H1 (cell line): Measurements from ENCODE around the gene ACY1. TPM values are rescaled to one million over a fixed set of nuclear protein-coding genes. Genes with fewer than 3 reads are reported as not detected.

Experiments used
- CTCF ChIA-PET: fragments of 300-600 bp; sonication (Branson Sonifier 250); formaldehyde crosslinking; loops from one replicate; lab custom pipeline; 2021; ENCODE audit not compliant: partially characterized antibody; lab: Charles Lee
- POLR2A ChIA-PET: fragments of 300-600 bp; sonication (Branson Sonifier 250); formaldehyde crosslinking; loops from one replicate; lab custom pipeline; 2021; ENCODE audit warnings: inconsistent platforms; ENCODE audit not compliant: partially characterized antibody; lab: Charles Lee
- DNase-seq, 2 experiments: peaks; one replicate each; pipeline versions ENCODE4 v3.0.0 to v3.0.0-alpha.2; 2010 to 2022; ENCODE audit warnings: low spot score in 2 of 2, low read depth in 1 of 2, mixed read lengths in 1 of 2
- FAIRE-seq: peaks from 2 replicates; lab custom pipeline; 2011; peaks lifted over from hg19 to GRCh38; lab: Jason Lieb, UNC
- H2AFZ ChIP-seq: 2 replicates; pipeline ENCODE4 v1.8.1; 2012; ENCODE audit warnings: low read length, inconsistent platforms
- H2AK5ac ChIP-seq: 2 replicates; pipeline ENCODE4 v1.6.1; 2013; ENCODE audit warnings: low read depth, low read length
- H2BK120ac ChIP-seq: replicated peaks from 2 replicates; pipeline ENCODE3; 2013; ENCODE audit warnings: low read depth, low read length, inconsistent platforms
- H2BK12ac ChIP-seq: 2 replicates; pipeline ENCODE4 v1.6.1; 2013; ENCODE audit warnings: low read depth, low read length
- H2BK15ac ChIP-seq: 2 replicates; pipeline ENCODE4 v1.6.1; 2013; ENCODE audit warnings: low read length
- H2BK20ac ChIP-seq: 2 replicates; pipeline ENCODE4 v1.6.1; 2013; ENCODE audit warnings: low read length
- H2BK5ac ChIP-seq: 2 replicates; pipeline ENCODE4 v1.6.1; 2013; ENCODE audit warnings: low read depth, low read length
- H3K14ac ChIP-seq: 2 replicates; pipeline ENCODE4 v1.6.1; 2013; ENCODE audit warnings: inconsistent platforms; ENCODE audit not compliant: insufficient read length
- H3K18ac ChIP-seq: 2 replicates; pipeline ENCODE4 v1.6.1; 2013; ENCODE audit warnings: low read length; ENCODE audit errors: extremely low read depth
- H3K23ac ChIP-seq: 2 replicates; pipeline ENCODE4 v1.6.1; 2013; ENCODE audit warnings: inconsistent platforms; ENCODE audit not compliant: insufficient read length
- H3K23me2 ChIP-seq: 2 replicates; pipeline ENCODE4 v1.6.1; 2013; ENCODE audit warnings: low read depth, low read length
- H3K27ac ChIP-seq: 2 replicates; pipeline ENCODE4 v1.6.1; 2011; ENCODE audit warnings: low read depth, low read length, inconsistent platforms
- H3K27me3 ChIP-seq, 4 experiments: replicated peaks in 1 of 4; 1 replicate in 1 of 4; 2 replicates in 3 of 4; pipeline versions ENCODE4 v1.6.1 to v1.8.1; 2011 to 2013; ENCODE audit warnings: low read length in 3 of 4, mild to moderate bottlenecking in 3 of 4, inconsistent platforms in 2 of 4, mixed read lengths in 2 of 4, moderate library complexity in 1 of 4; ENCODE audit not compliant: control insufficient read depth in 3 of 4, insufficient read depth in 3 of 4; ENCODE audit errors: extremely low read depth in 1 of 4
- H3K36me3 ChIP-seq, 4 experiments: 2 replicates each; pipeline versions ENCODE4 v1.6.1 to v1.8.1; 2011 to 2013; ENCODE audit warnings: mild to moderate bottlenecking in 4 of 4, low read length in 3 of 4, moderate library complexity in 2 of 4, control low read depth in 1 of 4, inconsistent platforms in 1 of 4; ENCODE audit not compliant: insufficient read depth in 4 of 4, control insufficient read depth in 2 of 4
- H3K4ac ChIP-seq: replicated peaks from 2 replicates; pipeline ENCODE3; 2013; ENCODE audit warnings: low read length, low read depth, mixed read lengths, inconsistent platforms; ENCODE audit not compliant: insufficient read length
- H3K4me1 ChIP-seq, 4 experiments: replicated peaks in 1 of 4; 1 replicate in 1 of 4; 2 replicates in 3 of 4; pipeline versions ENCODE4 v1.6.1 to v1.8.1; 2011 to 2013; ENCODE audit warnings: low read length in 3 of 4, inconsistent platforms in 2 of 4, mixed read lengths in 1 of 4; ENCODE audit not compliant: insufficient read depth in 4 of 4, control insufficient read depth in 3 of 4
- H3K4me2 ChIP-seq, 2 experiments: 2 replicates each; pipeline versions ENCODE4 v1.6.1 to v1.8.1; 2011 to 2013; ENCODE audit warnings: low read depth in 2 of 2, low read length in 2 of 2, control low read depth in 1 of 2, inconsistent platforms in 1 of 2, mild to moderate bottlenecking in 1 of 2; ENCODE audit not compliant: insufficient read depth in 1 of 2
- H3K4me3 ChIP-seq, 4 experiments: fragments of 200-600, 300-600 bp in 1 of 4; sonication (generic), shearing (Covaris generic), sonication (Bioruptor Twin) in 1 of 4; 2 replicates each; pipeline versions ENCODE4 v1.5.1 to v1.8.1; 2011 to 2016; ENCODE audit warnings: low read length in 4 of 4, low read depth in 3 of 4, control low read depth in 2 of 4, inconsistent platforms in 2 of 4, mild to moderate bottlenecking in 2 of 4, mixed read lengths in 1 of 4, moderate library complexity in 1 of 4; ENCODE audit not compliant: insufficient read depth in 2 of 4; ENCODE audit errors: extremely low read depth in 1 of 4
- H3K56ac ChIP-seq: replicated peaks from 2 replicates; pipeline ENCODE3; 2013; ENCODE audit warnings: low read depth, mild to moderate bottlenecking, mixed read lengths, low read length, inconsistent platforms; ENCODE audit not compliant: insufficient read length
- H3K79me1 ChIP-seq: 2 replicates; pipeline ENCODE4 v1.6.1; 2013; ENCODE audit warnings: low read depth, low read length, control low read depth
- H3K79me2 ChIP-seq, 2 experiments: 2 replicates each; pipeline versions ENCODE4 v1.6.1 to v1.8.1; 2012 to 2013; ENCODE audit warnings: low read length in 2 of 2, mild to moderate bottlenecking in 2 of 2, inconsistent platforms in 1 of 2; ENCODE audit not compliant: insufficient read depth in 2 of 2, control insufficient read depth in 1 of 2
- H3K9ac ChIP-seq, 4 experiments: replicated peaks in 1 of 4; 1 replicate in 1 of 4; 2 replicates in 3 of 4; pipeline versions ENCODE4 v1.6.1 to v1.8.1; 2011 to 2013; ENCODE audit warnings: low read depth in 3 of 4, low read length in 3 of 4, control low read depth in 2 of 4, mild to moderate bottlenecking in 2 of 4, moderate library complexity in 2 of 4, inconsistent platforms in 1 of 4; ENCODE audit errors: extremely low read depth in 1 of 4
- H3K9me3 ChIP-seq, 2 experiments: 2 replicates each; pipeline versions ENCODE4 v1.6.1 to v1.8.1; 2012 to 2013; ENCODE audit warnings: mild to moderate bottlenecking in 2 of 2, moderate library complexity in 2 of 2, control low read depth in 1 of 2, inconsistent platforms in 1 of 2, low read depth in 1 of 2, low read length in 1 of 2, mixed read lengths in 1 of 2; ENCODE audit not compliant: insufficient read depth in 2 of 2
- H4K20me1 ChIP-seq, 2 experiments: replicated peaks in 1 of 2; 2 replicates each; pipeline versions ENCODE3 to v1.8.1; 2011 to 2013; ENCODE audit warnings: inconsistent platforms in 2 of 2, low read length in 2 of 2, mild to moderate bottlenecking in 1 of 2; ENCODE audit not compliant: insufficient read depth in 2 of 2, control insufficient read depth in 1 of 2
- H4K5ac ChIP-seq: 2 replicates; pipeline ENCODE4 v1.6.1; 2013; ENCODE audit warnings: low read length, low read depth, mixed read lengths, inconsistent platforms; ENCODE audit not compliant: insufficient read length
- H4K8ac ChIP-seq: 2 replicates; pipeline ENCODE4 v1.8.0; 2013; ENCODE audit warnings: mild to moderate bottlenecking, moderate library complexity, low read length, inconsistent platforms; ENCODE audit not compliant: insufficient read depth; ENCODE audit errors: extremely low read depth
- H4K91ac ChIP-seq: replicated peaks from 2 replicates; pipeline ENCODE3; 2013; ENCODE audit warnings: low read length, mixed read lengths, inconsistent platforms; ENCODE audit not compliant: insufficient read length
- ASH2L ChIP-seq: fragments of 200-600, 300-600 bp; sonication (generic); IDR thresholded peaks from one replicate; pipeline ENCODE4 v1.7.1; 2017; ENCODE audit warnings: low read length
- CBX5 ChIP-seq: fragments of 300-800, 300-1000 bp; sonication (generic); IDR thresholded peaks from 2 replicates; pipeline ENCODE4 v1.7.1; 2016; ENCODE audit warnings: antibody characterized with exemption, low read length, low read depth
- GABPA ChIP-seq: IDR thresholded peaks from 2 replicates; pipeline ENCODE4 v1.6.1; 2011; ENCODE audit warnings: mild to moderate bottlenecking, low read length, moderate library complexity, borderline replicate concordance; ENCODE audit not compliant: insufficient read depth
- GTF2F1 ChIP-seq: IDR thresholded peaks from 2 replicates; pipeline ENCODE4 v1.6.1; 2012; ENCODE audit warnings: low read depth, low read length, improper control_type of control experiment, borderline replicate concordance
- NANOG ChIP-seq: IDR thresholded peaks from 2 replicates; pipeline ENCODE4 v1.6.1; 2011; ENCODE audit warnings: low read length, low read depth, mild to moderate bottlenecking, inconsistent platforms; ENCODE audit not compliant: insufficient read depth, poor library complexity, severe bottlenecking
- RAD21 ChIP-seq, 2 experiments: IDR thresholded peaks in 1 of 2; conservative IDR thresholded peaks in 1 of 2; 2 replicates each; pipeline ENCODE4 v1.6.1; 2011; ENCODE audit warnings: low read depth in 2 of 2, low read length in 2 of 2, improper control_type of control experiment in 1 of 2, inconsistent platforms in 1 of 2, mild to moderate bottlenecking in 1 of 2, moderate library complexity in 1 of 2
- YY1 ChIP-seq: IDR thresholded peaks from 2 replicates; pipeline ENCODE4 v1.6.1; 2011; ENCODE audit warnings: low read depth, mild to moderate bottlenecking, low read length
- WGBS, 2 experiments: shearing (Covaris generic) in 1 of 2; methylation state at CpG; one replicate each; pipeline versions ENCODE4 v1.1.6 to v1.1.7; 2013 to 2015; ENCODE audit warnings: low lambda C conversion rate in 2 of 2, mixed read lengths in 2 of 2, inconsistent platforms in 1 of 2, low coverage in 1 of 2, missing lambda C conversion rate in 1 of 2; ENCODE audit not compliant: insufficient replicate concordance in 2 of 2, insufficient coverage in 1 of 2, insufficient read length in 1 of 2; ENCODE audit errors: extremely low coverage in 1 of 2, missing lambda C conversion rate in 1 of 2; 5-methylcytosine and 5-hydroxymethylcytosine counted together
- polyA plus RNA-seq, 7 experiments: library from polyadenylated mRNA; depleted of rRNA in 3 of 7; stranded (reverse) in 5 of 7; unstranded in 2 of 7; fragments of >200 nt in 5 of 7; fragments of 200-250 nt in 2 of 7; gene quantifications; 1 replicate in 5 of 7; 2 replicates in 1 of 7; 4 replicates in 1 of 7; pipeline versions ENCODE4 v1.2.1 to v1.2.3, GENCODE V29; 2011 to 2013; ENCODE audit warnings: missing spikeins in 2 of 7, mixed read lengths in 2 of 7
- total RNA-seq: library from RNA; stranded (reverse); fragmentation: NEBNext Ultra II Directional; extraction: Animal tissue kit (Norgen Biotek cat#: 25700); gene quantifications from 2 replicates; pipeline ENCODE4 v1.2.1, GENCODE V29; 2021

The ACY1 gene
- total and polyA plus RNA-seq, 2 of the 8 experiments (the other 6 are each of a cell fraction or from before 2014, with no cell fraction given): 48.3 to 113 TPM

DNA sequence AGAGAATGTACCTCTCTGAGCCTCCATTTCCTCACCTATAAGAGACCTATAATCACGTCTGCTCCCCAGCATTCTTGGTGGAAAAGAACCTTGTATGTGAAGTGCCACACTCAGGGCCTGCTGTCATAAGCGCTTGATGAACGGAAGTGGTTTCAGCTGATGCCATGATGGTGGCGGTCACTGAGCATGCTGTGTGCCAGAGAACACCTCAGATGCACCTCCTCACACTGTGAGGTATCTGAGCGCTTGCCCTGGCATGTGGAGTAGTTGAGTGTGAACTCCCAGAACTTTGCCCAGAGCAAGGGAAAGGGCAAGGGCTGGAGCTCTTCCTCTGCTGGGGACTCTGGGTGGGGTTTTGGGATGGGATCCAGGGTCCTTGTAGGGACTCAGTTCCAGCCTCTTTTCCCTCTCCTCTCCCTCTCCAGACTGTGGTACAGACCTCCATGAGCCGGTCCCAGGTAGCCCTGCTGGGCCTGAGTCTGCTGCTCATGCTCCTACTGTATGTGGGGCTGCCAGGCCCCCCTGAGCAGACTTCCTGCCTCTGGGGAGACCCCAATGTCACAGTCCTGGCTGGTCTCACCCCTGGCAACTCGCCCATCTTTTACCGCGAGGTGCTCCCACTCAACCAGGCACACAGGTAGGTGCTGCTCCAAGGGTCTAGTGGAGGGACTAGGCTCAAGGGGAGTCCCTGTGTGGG lies 5.7 kb upstream of the ACY1 start:
- H2AFZ ChIP-seq: no peak overlapping the region
- peaks cover 2 to 32% (median 24%) of the 10 kb centered on the region in 4 experiments; a peak in 6 of 7 replicates for H3K27me3 ChIP-seq
- no peak overlapping the region for H3K18ac ChIP-seq
- no peak overlapping the region for H3K4ac ChIP-seq
- no peak overlapping the region for H2BK120ac ChIP-seq
- H3K4me2 ChIP-seq: no peak overlapping the region
- no peak overlapping the region for H4K8ac ChIP-seq
- H2BK12ac ChIP-seq: no peak overlapping the region
- DNase-seq: no peak
- ChIA-PET POLR2A (interaction anchor here (0.7 to 29.3 kb wide), 4 partner anchors 6 to 1664 kb away, joined by 3 to 923 read pairs (median 463); partner anchors contain the start of genes ABHD14A, ABHD14B, ACY1 and PCBP4), CTCF (interaction anchor here (1.0 to 2.6 kb wide), 5 partner anchors 20 to 75 kb away, joined by 3 to 12 read pairs (median 3); partner anchors contain the start of genes PARP3 and RRP9)
- no peak overlapping the region for H3K14ac ChIP-seq
- H3K23ac ChIP-seq: no peak overlapping the region
- no peak for FAIRE-seq
- H3K56ac ChIP-seq: no peak overlapping the region
- no peak overlapping the region for H2BK5ac ChIP-seq
- no peak overlapping the region for H4K91ac ChIP-seq
- H3K23me2 ChIP-seq: peaks cover 14% of the 10 kb centered on the region
- no peak overlapping the region for H2BK20ac ChIP-seq
- H3K4me1 ChIP-seq: peaks cover 6 to 26% (median 19%) of the 10 kb centered on the region in 4 experiments
- H3K4me3 ChIP-seq: no peak overlapping the region
- peaks cover 0 to 6% of the 10 kb centered on the region in 2 experiments for H4K20me1 ChIP-seq
- WGBS, 2 experiments: 87% methylated on average over 9 of the region's 9 CpGs; no CpG with 5 or more reads in 1 of the 2 experiments
- H3K79me2 ChIP-seq: no peaks in the 10 kb centered on the region
- no peak overlapping the region for H2BK15ac ChIP-seq
- no peaks in the 10 kb centered on the region; a peak in 1 of 4 replicates for H3K9me3 ChIP-seq
- peaks cover 10% of the 10 kb centered on the region for H3K79me1 ChIP-seq
- TF ChIP-seq GTF2F1 (no peak), GABPA (no peak), NANOG (no peak), ASH2L (no peak), RAD21 (IDR thresholded peaks at IDR 0.05 in 1 of 2, conservative IDR thresholded peaks at IDR 0.05 in 1 of 2; ENCODE audit: low read depth in 2 of 2, low read length in 2 of 2) (no peak), YY1 (no peak), CBX5 (no peak)
- H2AK5ac ChIP-seq: no peak overlapping the region
- H3K27ac ChIP-seq: no peak overlapping the region
- H3K9ac ChIP-seq: no peak overlapping the region
- no peak overlapping the region for H4K5ac ChIP-seq
- no peaks in the 10 kb centered on the region for H3K36me3 ChIP-seq
